Bronchial epithelial cell (primary cell): ENCODE results near the gene CNTNAP2. TPM values are rescaled to one million over a fixed set of nuclear protein-coding genes. Genes with fewer than 3 reads are reported as not detected.
"Not testable (repeated sequence)": the region's sequence is repeated elsewhere in the genome, so short reads cannot be mapped to it uniquely, and the experiment has no call there.

Experiments used
- DNase-seq: peaks from one replicate; pipeline ENCODE4 v3.0.0-alpha.2; 2010; ENCODE audit warnings: low read depth
- FAIRE-seq: peaks from 2 replicates; lab custom pipeline; 2011; peaks lifted over from hg19 to GRCh38; lab: Jason Lieb, UNC
- H3K27me3 ChIP-seq: 2 replicates; pipeline ENCODE4 v1.5.1; 2011; ENCODE audit warnings: low read length; ENCODE audit not compliant: control insufficient read depth, insufficient read depth
- H3K36me3 ChIP-seq: 2 replicates; pipeline ENCODE4 v1.5.1; 2011; ENCODE audit warnings: low read length; ENCODE audit not compliant: control insufficient read depth, insufficient read depth
- H3K4me3 ChIP-seq: 2 replicates; pipeline ENCODE4 v1.5.1; 2011; ENCODE audit warnings: mild to moderate bottlenecking, low read depth, low read length, control low read depth
- total RNA-seq: library from RNA; depleted of rRNA; stranded (reverse); fragments of >200 nt; gene quantifications from 2 replicates; pipeline ENCODE4 v1.2.1, GENCODE V29; 2014
- TF ChIP-seq, protein P1 (sequence below): IDR thresholded peaks from 2 replicates; pipeline ENCODE4 v1.5.1; 2011; ENCODE audit warnings: mild to moderate bottlenecking, moderate library complexity, low read length, control low read depth, inconsistent platforms; ENCODE audit not compliant: insufficient read depth, severe bottlenecking

CNTNAP2 gene
- total RNA-seq, 1 donor from 2014 or later: 0.26 TPM

DNA sequence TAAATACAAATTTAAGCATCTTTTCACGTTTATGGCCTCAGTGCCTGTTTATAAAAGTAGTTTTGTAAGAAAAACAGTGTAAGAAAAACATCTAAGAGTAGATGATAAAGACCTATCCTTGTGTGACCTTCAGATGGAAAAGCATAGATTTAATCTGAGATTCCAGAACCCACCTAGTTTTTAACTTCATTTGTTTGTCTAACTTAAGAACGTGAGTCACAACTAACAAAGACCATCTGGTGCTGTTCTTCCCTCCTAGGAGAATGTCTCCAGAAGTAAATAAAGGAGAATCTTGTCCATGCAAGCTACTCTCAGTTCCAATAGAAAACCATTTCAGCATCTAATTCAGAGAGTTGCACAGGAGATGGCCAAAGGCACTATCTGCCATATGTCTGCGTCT is 2208.6 kb downstream of the CNTNAP2 start:
- no peaks in the 10 kb centered on the region for H3K27me3 ChIP-seq
- no peak for FAIRE-seq

DNA sequence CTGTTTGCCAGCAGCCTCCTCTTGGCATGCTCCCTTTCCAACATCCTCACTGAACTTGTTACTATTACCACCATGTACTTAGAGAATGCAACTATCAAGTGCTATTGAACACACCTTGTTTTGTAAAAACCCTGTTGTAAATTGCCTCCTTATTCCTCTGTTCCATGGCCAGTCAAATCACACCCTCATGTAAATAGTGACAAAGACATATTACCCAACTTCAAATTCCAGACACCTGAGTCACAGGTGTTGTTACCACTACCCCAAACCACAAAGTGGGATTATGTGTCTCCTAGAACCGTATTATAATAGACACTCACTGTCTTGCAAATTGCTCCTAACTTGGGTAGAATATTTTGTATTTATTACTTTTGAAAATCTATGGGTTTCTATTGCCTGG is 2210.8 kb downstream of the CNTNAP2 start:
- H3K36me3 ChIP-seq: no peaks in the 10 kb centered on the region
- DNase-seq: peak; percentile 98
- TF ChIP-seq, protein P1, sequence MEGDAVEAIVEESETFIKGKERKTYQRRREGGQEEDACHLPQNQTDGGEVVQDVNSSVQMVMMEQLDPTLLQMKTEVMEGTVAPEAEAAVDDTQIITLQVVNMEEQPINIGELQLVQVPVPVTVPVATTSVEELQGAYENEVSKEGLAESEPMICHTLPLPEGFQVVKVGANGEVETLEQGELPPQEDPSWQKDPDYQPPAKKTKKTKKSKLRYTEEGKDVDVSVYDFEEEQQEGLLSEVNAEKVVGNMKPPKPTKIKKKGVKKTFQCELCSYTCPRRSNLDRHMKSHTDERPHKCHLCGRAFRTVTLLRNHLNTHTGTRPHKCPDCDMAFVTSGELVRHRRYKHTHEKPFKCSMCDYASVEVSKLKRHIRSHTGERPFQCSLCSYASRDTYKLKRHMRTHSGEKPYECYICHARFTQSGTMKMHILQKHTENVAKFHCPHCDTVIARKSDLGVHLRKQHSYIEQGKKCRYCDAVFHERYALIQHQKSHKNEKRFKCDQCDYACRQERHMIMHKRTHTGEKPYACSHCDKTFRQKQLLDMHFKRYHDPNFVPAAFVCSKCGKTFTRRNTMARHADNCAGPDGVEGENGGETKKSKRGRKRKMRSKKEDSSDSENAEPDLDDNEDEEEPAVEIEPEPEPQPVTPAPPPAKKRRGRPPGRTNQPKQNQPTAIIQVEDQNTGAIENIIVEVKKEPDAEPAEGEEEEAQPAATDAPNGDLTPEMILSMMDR: no peak
- H3K27me3 ChIP-seq: no peaks in the 10 kb centered on the region
- H3K4me3 ChIP-seq: no peak overlapping the region
- peak; percentile 47 for FAIRE-seq

More for the DNA sequence above, 2208.6 kb downstream of the CNTNAP2 start:
- DNase-seq: no peak
- Histone ChIP-seq H3K36me3 (no peaks in the 10 kb centered on the region), H3K4me3 (no peak overlapping the region)
- TF ChIP-seq, protein P1: no peak

DNA sequence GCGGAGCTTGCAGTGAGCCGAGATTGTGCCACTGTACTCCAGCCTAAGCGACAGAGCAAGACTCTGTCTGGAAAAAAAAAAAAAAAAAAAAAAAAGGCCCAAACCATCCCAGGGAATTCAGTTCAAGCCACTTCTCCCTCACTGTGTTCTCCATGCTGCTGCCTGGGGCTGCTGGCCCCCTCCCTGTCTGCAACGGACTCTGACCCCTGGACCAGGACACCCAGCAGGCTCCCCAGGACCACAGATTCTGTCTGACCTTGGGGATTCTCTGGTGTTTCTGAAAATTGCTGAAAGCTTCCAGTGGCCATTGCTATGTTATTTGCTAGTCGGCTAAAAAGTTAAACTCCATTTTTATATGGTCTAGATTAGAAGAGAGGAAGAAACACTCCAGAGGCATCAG is 2212.3 kb downstream of the CNTNAP2 start:
- Histone ChIP-seq H3K27me3 (no peaks in the 10 kb centered on the region), H3K36me3 (no peaks in the 10 kb centered on the region), H3K4me3 (no peak overlapping the region)
- no peak for FAIRE-seq
- no peak for DNase-seq
- TF ChIP-seq, protein P1: no peak

DNA sequence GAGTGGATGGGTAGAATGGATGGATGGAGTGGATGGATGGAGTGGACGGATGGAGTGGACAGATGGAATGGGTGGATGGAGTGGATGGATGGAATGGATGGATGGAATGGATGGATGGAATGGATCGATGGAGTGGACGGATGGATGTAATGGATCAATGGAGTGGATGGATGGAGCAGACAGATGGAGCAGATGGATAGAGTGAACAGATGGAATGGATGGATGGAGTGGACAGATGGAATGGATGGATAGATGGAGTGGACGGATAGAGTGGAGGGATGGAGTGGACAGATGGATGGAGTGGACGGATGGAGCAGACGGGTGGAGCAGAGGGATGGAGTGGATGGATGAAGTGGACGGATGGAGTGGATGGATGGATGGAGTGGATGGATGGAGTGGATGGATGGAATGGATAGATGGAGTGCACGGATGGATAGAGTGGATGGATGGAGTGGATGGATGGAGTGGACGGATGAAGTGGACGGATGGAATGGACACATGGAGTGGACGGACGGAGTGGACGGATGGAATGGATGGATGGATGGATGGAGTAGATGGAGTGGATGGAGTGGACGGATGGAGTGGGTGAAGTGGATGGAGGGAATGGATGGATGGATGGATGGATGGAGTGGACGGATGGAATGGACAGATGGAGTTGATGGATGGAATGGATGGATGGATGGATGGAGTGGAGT is 2213.7 kb downstream of the CNTNAP2 start:
- H3K4me3 ChIP-seq: no peak overlapping the region
- no peaks in the 10 kb centered on the region for H3K36me3 ChIP-seq
- TF ChIP-seq, protein P1: no peak
- no peaks in the 10 kb centered on the region for H3K27me3 ChIP-seq
- FAIRE-seq (no peak), DNase-seq (no peak)

DNA sequence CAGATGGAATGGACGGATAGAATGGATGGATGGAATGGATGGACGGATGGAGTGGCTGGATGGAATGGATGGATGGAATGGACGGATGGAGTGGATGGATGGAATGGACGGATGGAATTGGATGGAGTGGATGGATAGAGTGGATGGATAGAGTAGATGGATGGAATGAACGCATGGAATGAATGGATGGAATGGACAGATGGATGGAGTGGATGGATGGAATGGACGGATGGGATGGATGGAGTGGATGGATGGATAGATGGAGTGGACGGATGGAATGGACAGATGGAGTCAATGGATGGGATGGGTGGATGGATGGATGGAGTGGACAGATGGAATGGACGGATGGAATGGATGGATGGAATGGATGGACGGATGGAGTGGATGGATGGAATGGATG is 2214.2 kb downstream of the CNTNAP2 start:
- Histone ChIP-seq H3K4me3 (no peak overlapping the region), H3K27me3 (no peaks in the 10 kb centered on the region), H3K36me3 (no peaks in the 10 kb centered on the region)
- TF ChIP-seq, protein P1: no peak
- DNase-seq (no peak), FAIRE-seq (no peak)

DNA sequence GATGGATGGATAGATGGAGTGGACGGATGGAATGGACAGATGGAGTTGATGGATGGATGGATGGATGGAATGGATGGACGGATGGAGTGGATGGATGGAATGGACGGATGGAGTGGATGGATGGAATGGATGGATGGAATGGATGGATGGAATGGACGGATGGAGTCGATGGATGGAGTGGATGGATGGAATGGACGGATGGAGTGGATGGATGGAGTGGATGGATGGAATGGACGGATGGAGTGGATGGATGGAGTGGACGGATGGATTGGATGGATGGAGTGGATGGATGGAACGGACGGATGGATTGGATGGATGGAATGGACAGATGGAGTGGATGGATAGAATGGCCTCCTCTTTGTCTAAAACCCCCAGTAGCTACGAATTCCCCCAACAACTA is 2214.9 kb downstream of the CNTNAP2 start:
- DNase-seq, H3K4me3 ChIP-seq, H3K36me3 ChIP-seq, H3K27me3 ChIP-seq: not testable (repeated sequence)
- FAIRE-seq: peak; percentile 100
